OCI-LY1 (cell line): ENCODE data around the gene DES.

Source experiments
- EZH2 ChIP-seq: fragments of 200-600 bp; sonication (generic), shearing (Covaris generic); IDR thresholded peaks from 2 replicates; pipeline ENCODE4 v1.8.0; 2017; ENCODE audit warnings: borderline replicate concordance, mixed run types, mild to moderate bottlenecking, antibody characterized with exemption, low read length, moderate library complexity, mixed read lengths
- TF ChIP-seq, protein P1 (sequence below): fragments of 200-600 bp; sonication (generic), shearing (Covaris generic); IDR thresholded peaks from 2 replicates; pipeline ENCODE4 v1.5.1; 2017; ENCODE audit warnings: mild to moderate bottlenecking, antibody characterized with exemption, low read length, moderate library complexity, mixed read lengths

GRCh38 chr2:219446689-219447088 is 28.5 kb downstream of the DES start:
- TF ChIP-seq, protein P1, sequence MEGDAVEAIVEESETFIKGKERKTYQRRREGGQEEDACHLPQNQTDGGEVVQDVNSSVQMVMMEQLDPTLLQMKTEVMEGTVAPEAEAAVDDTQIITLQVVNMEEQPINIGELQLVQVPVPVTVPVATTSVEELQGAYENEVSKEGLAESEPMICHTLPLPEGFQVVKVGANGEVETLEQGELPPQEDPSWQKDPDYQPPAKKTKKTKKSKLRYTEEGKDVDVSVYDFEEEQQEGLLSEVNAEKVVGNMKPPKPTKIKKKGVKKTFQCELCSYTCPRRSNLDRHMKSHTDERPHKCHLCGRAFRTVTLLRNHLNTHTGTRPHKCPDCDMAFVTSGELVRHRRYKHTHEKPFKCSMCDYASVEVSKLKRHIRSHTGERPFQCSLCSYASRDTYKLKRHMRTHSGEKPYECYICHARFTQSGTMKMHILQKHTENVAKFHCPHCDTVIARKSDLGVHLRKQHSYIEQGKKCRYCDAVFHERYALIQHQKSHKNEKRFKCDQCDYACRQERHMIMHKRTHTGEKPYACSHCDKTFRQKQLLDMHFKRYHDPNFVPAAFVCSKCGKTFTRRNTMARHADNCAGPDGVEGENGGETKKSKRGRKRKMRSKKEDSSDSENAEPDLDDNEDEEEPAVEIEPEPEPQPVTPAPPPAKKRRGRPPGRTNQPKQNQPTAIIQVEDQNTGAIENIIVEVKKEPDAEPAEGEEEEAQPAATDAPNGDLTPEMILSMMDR = no peak
- no peak for TF ChIP-seq EZH2
